PC-3 (cell line): ENCODE results near the gene LIPT2. TPM values are rescaled to one million over a fixed set of nuclear protein-coding genes. Genes with fewer than 3 reads are reported as not detected.

Source experiments
- ATAC-seq: fragments of 200-7000 bp; cut with Tn5 transposase; 2 replicates; pipeline ENCODE4 v1.9.1; 2020; ENCODE audit warnings: mild to moderate bottlenecking, moderate library complexity
- BruUV-seq: library from RNA; stranded (reverse); fragments of 400-500 nt; replicated peaks from 2 replicates; lab custom pipeline; 2021; lab: Mats Ljungman, UMichigan
- CTCF ChIA-PET: fragments of 300-600 bp; sonication (Branson Sonifier 250); formaldehyde crosslinking; loops from one replicate; lab custom pipeline; 2022; ENCODE audit warnings: antibody characterized with exemption; lab: Charles Lee
- POLR2A ChIA-PET: fragments of 300-600 bp; sonication (Branson Sonifier 250); formaldehyde crosslinking; loops from one replicate; lab custom pipeline; 2022; ENCODE audit warnings: antibody characterized with exemption; ENCODE audit not compliant: unreplicated experiment; lab: Charles Lee
- DNase-seq: peaks from one replicate; pipeline ENCODE4 v3.0.0-alpha.2; 2015
- H2AFZ ChIP-seq: fragments of 300-600 bp; sonication (generic); 2 replicates; pipeline ENCODE4 v1.6.0; 2016; ENCODE audit warnings: antibody characterized with exemption, low read length
- H3F3A ChIP-seq: fragments of 300-600 bp; sonication (generic); one replicate; pipeline ENCODE4 v1.6.0; 2017; ENCODE audit warnings: antibody characterized with exemption, low read length, control low read depth, mild to moderate bottlenecking; ENCODE audit not compliant: unreplicated experiment
- H3K27ac ChIP-seq: fragments of 300-600 bp; sonication (generic); 2 replicates; pipeline ENCODE4 v1.5.1; 2016; ENCODE audit warnings: mild to moderate bottlenecking, low read length
- H3K27me3 ChIP-seq: fragments of 300-600 bp; sonication (generic); 2 replicates; pipeline ENCODE4 v1.6.1; 2016; ENCODE audit warnings: low read length, mixed read lengths
- H3K36me3 ChIP-seq: fragments of 300-600 bp; sonication (generic); 2 replicates; pipeline ENCODE4 v1.6.1; 2016; ENCODE audit warnings: low read depth, mixed run types, low read length, mixed read lengths
- H3K4me1 ChIP-seq: fragments of 300-600 bp; sonication (generic); 2 replicates; pipeline ENCODE4 v1.5.1; 2016; ENCODE audit warnings: low read length; ENCODE audit not compliant: insufficient read depth
- H3K4me2 ChIP-seq: fragments of 300-600 bp; sonication (generic); 2 replicates; pipeline ENCODE4 v1.6.0; 2016; ENCODE audit warnings: low read length
- H3K4me3 ChIP-seq: fragments of 300-600 bp; sonication (generic); 2 replicates; pipeline ENCODE4 v1.5.1; 2016; ENCODE audit warnings: mild to moderate bottlenecking, low read length, mixed read lengths
- H3K79me2 ChIP-seq: fragments of 300-600 bp; sonication (generic); 2 replicates; pipeline ENCODE4 v1.6.1; 2017; ENCODE audit warnings: low read length, mixed read lengths
- H3K9ac ChIP-seq: fragments of 300-600 bp; sonication (generic); 2 replicates; pipeline ENCODE4 v1.6.0; 2016; ENCODE audit warnings: mild to moderate bottlenecking, low read length
- H3K9me2 ChIP-seq: fragments of 300-600 bp; sonication (generic); replicated peaks from 2 replicates; pipeline ENCODE4 v1.6.1; 2016; ENCODE audit warnings: mixed run types, low read length, mixed read lengths
- H3K9me3 ChIP-seq: fragments of 300-600 bp; sonication (generic); 2 replicates; pipeline ENCODE4 v1.6.1; 2016; ENCODE audit warnings: low read length, mixed read lengths
- H4K20me1 ChIP-seq: fragments of 300-600 bp; sonication (generic); 2 replicates; pipeline ENCODE4 v1.6.1; 2016; ENCODE audit warnings: low read length, mixed read lengths
- CTCF ChIP-seq: fragments of 300-600 bp; sonication (generic); conservative IDR thresholded peaks from 2 replicates; pipeline ENCODE4 v1.5.1; 2017; ENCODE audit warnings: antibody characterized with exemption, low read depth, mild to moderate bottlenecking, low read length
- EZH2 ChIP-seq: fragments of 300-600 bp; sonication (generic); IDR thresholded peaks from one replicate; pipeline ENCODE4 v1.6.1; 2017; ENCODE audit warnings: antibody characterized with exemption, mild to moderate bottlenecking, low read length; ENCODE audit not compliant: unreplicated experiment
- EZH2phosphoT487 ChIP-seq: fragments of 300-600 bp; sonication (generic); IDR thresholded peaks from 2 replicates; pipeline ENCODE4 v1.6.1; 2018; ENCODE audit warnings: mild to moderate bottlenecking, antibody characterized with exemption, low read length, borderline replicate concordance
- intact Hi-C: fragments of 100-400 bp; cut with micrococcal nuclease; formaldehyde crosslinking; loops from 2 replicates; pipeline ENCODE4 v1.9.0; 2023
- total RNA-seq: library from RNA; depleted of rRNA; stranded (reverse); fragments of >200 nt; gene quantifications from 2 replicates; pipeline ENCODE4 v1.2.3, GENCODE V29; 2014

Gene LIPT2
- total RNA-seq, 1 experiment from 2014 or later: 11.3 TPM

- intact Hi-C loops: no loop called here
- Histone ChIP-seq H3K4me2 (no peak overlapping the region), H3K27ac (no peak overlapping the region), H3K4me3 (no peak overlapping the region), H3K9me2 (no peaks in the 10 kb centered on the region), H2AFZ (no peak overlapping the region), H3K4me1 (peaks cover 19% of the 10 kb centered on the region), H4K20me1 (no peaks in the 10 kb centered on the region), H3K79me2 (no peaks in the 10 kb centered on the region), H3F3A (no peaks in the 10 kb centered on the region), H3K9me3 (no peaks in the 10 kb centered on the region), H3K9ac (no peak overlapping the region), H3K27me3 (no peaks in the 10 kb centered on the region), H3K36me3 (no peaks in the 10 kb centered on the region)
- BruUV-seq: no TSS peak
- ATAC-seq (no peak), DNase-seq (no peak)
- TF ChIP-seq CTCF (no peak), EZH2 (no peak), EZH2phosphoT487 (no peak)
- ChIA-PET CTCF (interaction anchor here (0.7 kb wide), 1 partner anchor 14 kb away, joined by 3 read pairs; no protein-coding TSS in a partner anchor), POLR2A (interaction anchor here (0.6 kb wide), 1 partner anchor 64 kb away, joined by 4 read pairs; no protein-coding TSS in a partner anchor)
Measured at GRCh38 chr11:74463216-74463615, 30.3 kb downstream of the LIPT2 start.

- Histone ChIP-seq H3K9ac (no peak overlapping the region), H3K9me3 (no peaks in the 10 kb centered on the region), H4K20me1 (no peaks in the 10 kb centered on the region), H3K79me2 (no peaks in the 10 kb centered on the region), H3K27ac (no peak overlapping the region), H3K4me1 (peaks cover 19% of the 10 kb centered on the region), H3K4me2 (no peak overlapping the region), H3K4me3 (no peak overlapping the region), H3F3A (no peaks in the 10 kb centered on the region), H3K36me3 (no peaks in the 10 kb centered on the region), H3K27me3 (no peaks in the 10 kb centered on the region), H3K9me2 (no peaks in the 10 kb centered on the region), H2AFZ (no peak overlapping the region)
- DNase-seq (no peak), ATAC-seq (no peak)
- ChIA-PET POLR2A (interaction anchor here (0.6 kb wide), 1 partner anchor 75 kb away, joined by 3 read pairs; no protein-coding TSS in a partner anchor), CTCF (no interaction called here)
- no peak for TF ChIP-seq EZH2
- no peak for TF ChIP-seq EZH2phosphoT487
- TF ChIP-seq CTCF: no peak
- intact Hi-C loops: no loop called here
- BruUV-seq: no TSS peak
Measured at GRCh38 chr11:74462631-74463030, 30.9 kb downstream of the LIPT2 start.

GRCh38 chr11:74462009-74462408 is 31.5 kb downstream of the LIPT2 start:
- Histone ChIP-seq H3K79me2 (no peaks in the 10 kb centered on the region), H3K4me3 (no peak overlapping the region), H4K20me1 (no peaks in the 10 kb centered on the region), H3K4me1 (peaks cover 19% of the 10 kb centered on the region), H3K27ac (no peak overlapping the region), H3K9ac (no peak overlapping the region), H3F3A (no peaks in the 10 kb centered on the region), H3K36me3 (no peaks in the 10 kb centered on the region), H3K9me2 (no peaks in the 10 kb centered on the region), H3K27me3 (no peaks in the 10 kb centered on the region), H3K4me2 (no peak overlapping the region), H3K9me3 (no peaks in the 10 kb centered on the region), H2AFZ (no peak overlapping the region)
- TF ChIP-seq EZH2phosphoT487 (no peak), CTCF (no peak), EZH2 (no peak)
- POLR2A ChIA-PET: no interaction called here
- CTCF ChIA-PET: no interaction called here
- intact Hi-C loops: no loop called here
- DNase-seq (no peak), ATAC-seq (no peak)
- BruUV-seq: no TSS peak
